ENCODE measurements around the gene PRKAG2.

GRCh38 chr7:151775547-151776443, 101.1 kb downstream of the PRKAG2 start:
- TF ChIP-seq CTCF (IDR thresholded peaks at IDR 0.05; ENCODE audit: low read depth, low read length) (no peak), EZH2phosphoT487 (IDR thresholded peaks at IDR 0.05; ENCODE audit: low read depth) (no peak)
